GM18909 (cell line): ENCODE data around the gene CLK3.
"Not testable (repeated sequence)": the region's sequence is repeated elsewhere in the genome, so short reads cannot be mapped to it uniquely, and the experiment has no call there.

Experiments used
- ATAC-seq: cut with Tn5 transposase; IDR thresholded peaks from one replicate; pipeline ENCODE4 v1.9.1; 2021; ENCODE audit warnings: mild to moderate bottlenecking; ENCODE audit not compliant: unreplicated experiment, poor library complexity

The CLK3 gene

GRCh38 chr15:74615508-74616365, at the start of gene CLK3:
CLK3 (plus strand) TSS chr15:74615836; CDS start chr15:74619197, 3,361 bp downstream.
- ATAC-seq = peak; percentile 80

GRCh38 chr15:74568594-74568993, 47.0 kb upstream of the CLK3 start:
- ATAC-seq = no peak

GRCh38 chr15:74569731-74570070, 45.9 kb upstream of the CLK3 start:
- ATAC-seq = no peak

GRCh38 chr15:74571191-74571590, 44.4 kb upstream of the CLK3 start:
- no peak for ATAC-seq

GRCh38 chr15:74573987-74574386, 41.6 kb upstream of the CLK3 start:
- ATAC-seq = no peak

GRCh38 chr15:74578496-74578994, 37.1 kb upstream of the CLK3 start:
- no peak for ATAC-seq

- ATAC-seq = no peak
Observed at GRCh38 chr15:74579001-74579400, 36.6 kb upstream of the CLK3 start.

- no peak for ATAC-seq
Observed at GRCh38 chr15:74580538-74581350, 34.9 kb upstream of the CLK3 start.

GRCh38 chr15:74584204-74584603, 31.4 kb upstream of the CLK3 start:
- ATAC-seq = no peak

- ATAC-seq = no peak
Observed at GRCh38 chr15:74584779-74585178, 30.9 kb upstream of the CLK3 start.

- ATAC-seq = no peak
Observed at GRCh38 chr15:74585191-74585590, 30.4 kb upstream of the CLK3 start.

GRCh38 chr15:74585857-74586256, 29.8 kb upstream of the CLK3 start:
- no peak for ATAC-seq

GRCh38 chr15:74589826-74590225, 25.8 kb upstream of the CLK3 start:
- ATAC-seq = no peak

GRCh38 chr15:74592222-74592621, 23.4 kb upstream of the CLK3 start:
- ATAC-seq = no peak

GRCh38 chr15:74593122-74593521, 22.5 kb upstream of the CLK3 start:
- ATAC-seq = no peak

GRCh38 chr15:74594455-74594854, 21.2 kb upstream of the CLK3 start:
- ATAC-seq = no peak

GRCh38 chr15:74595271-74595670, 20.4 kb upstream of the CLK3 start:
- ATAC-seq = no peak

GRCh38 chr15:74596736-74597135, 18.9 kb upstream of the CLK3 start:
- not testable (repeated sequence) for ATAC-seq

- ATAC-seq = not testable (repeated sequence)
Observed at GRCh38 chr15:74597146-74597705, 18.4 kb upstream of the CLK3 start.

- ATAC-seq = peak; percentile 90
Observed at GRCh38 chr15:74598126-74598842, 17.4 kb upstream of the CLK3 start.
